ENCODE data around the gene SCAI. TPM values are rescaled to one million over a fixed set of nuclear protein-coding genes. Genes with fewer than 3 reads are reported as not detected.
"Not testable (repeated sequence)": the region's sequence is repeated elsewhere in the genome, so short reads cannot be mapped to it uniquely, and the experiment has no call there.

SCAI gene
- total RNA-seq, 1 experiment from 2014 or later: 4.7 TPM

DNA sequence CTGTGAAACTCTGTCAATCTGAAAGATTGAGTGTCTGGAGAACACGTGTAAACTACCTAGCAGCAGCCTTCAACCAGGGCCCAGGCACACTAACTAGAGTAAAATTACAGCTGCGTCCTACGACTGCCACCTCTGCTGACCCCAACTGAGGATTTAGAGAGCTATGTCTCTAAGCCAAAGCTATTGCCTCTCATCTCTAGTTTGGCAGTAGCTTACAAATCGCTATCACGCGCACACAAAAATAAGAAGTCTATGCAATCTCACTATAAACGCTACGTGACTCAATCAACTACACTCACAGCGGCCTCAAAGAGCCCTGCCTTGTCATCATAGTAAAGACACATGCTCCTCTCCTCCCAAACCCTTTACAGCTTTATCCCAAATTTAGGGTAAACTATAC, 37.5 kb upstream of the SCAI start:
- CTCF ChIA-PET: no interaction called here
- BruUV-seq (replicated peaks): no TSS peak

DNA sequence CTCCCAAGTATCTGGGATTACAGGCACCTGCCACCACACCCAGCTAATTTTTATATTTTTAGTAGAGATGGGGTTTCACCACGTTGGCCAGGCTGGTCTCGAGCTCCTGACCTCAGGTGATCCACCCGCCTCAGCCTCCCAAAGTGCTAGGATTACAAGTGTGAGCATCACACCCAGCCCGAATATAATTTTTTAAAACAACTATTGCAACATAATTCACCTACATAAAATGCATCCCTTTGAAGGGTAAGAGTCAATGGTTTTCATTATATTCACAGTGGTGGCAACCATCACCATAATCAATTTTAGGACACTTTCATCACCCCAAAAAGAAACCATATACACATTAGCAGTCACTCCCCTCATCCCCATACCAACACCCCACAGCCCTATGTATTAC, 36.4 kb upstream of the SCAI start:
- CTCF ChIA-PET; ATAC-seq; H3K4me3 ChIP-seq (ENCODE audit: low read depth in 2 of 2, low read length in 2 of 2); BruUV-seq (replicated peaks); H3K27me3 ChIP-seq (ENCODE audit: control insufficient read depth, insufficient read depth, low read length); H3K27ac ChIP-seq (ENCODE audit: low read length); POLR2A ChIA-PET; H3K9me3 ChIP-seq (ENCODE audit: control insufficient read depth, insufficient read depth, low read depth, low read length); H3K36me3 ChIP-seq (ENCODE audit: control insufficient read depth, insufficient read depth, low read length); DNase-seq (ENCODE audit: low read depth, low spot score); in situ Hi-C loops (cut with HindIII; ENCODE audit: low pct_unique_long_range_greater_than_20kb, low sequenced_read_pairs); intact Hi-C loops (cut with micrococcal nuclease; ENCODE audit: unreplicated experiment); H3K4me1 ChIP-seq (ENCODE audit: control insufficient read depth, insufficient read depth, low read length): not testable (repeated sequence)

More for the DNA sequence above, 37.5 kb upstream of the SCAI start:
- ATAC-seq (no peak), DNase-seq (ENCODE audit: low read depth, low spot score) (no peak)
- POLR2A ChIA-PET: no interaction called here
- Histone ChIP-seq H3K27me3 (ENCODE audit: control insufficient read depth, insufficient read depth, low read length) (no peaks in the 10 kb centered on the region), H3K4me1 (ENCODE audit: control insufficient read depth, insufficient read depth, low read length) (no peaks in the 10 kb centered on the region), H3K4me3 (ENCODE audit: low read depth in 2 of 2, low read length in 2 of 2) (no peak overlapping the region), H3K9me3 (ENCODE audit: control insufficient read depth, insufficient read depth, low read depth, low read length) (no peaks in the 10 kb centered on the region), H3K27ac (ENCODE audit: low read length) (no peak overlapping the region), H3K36me3 (ENCODE audit: control insufficient read depth, insufficient read depth, low read length) (no peaks in the 10 kb centered on the region)
- intact Hi-C loops (cut with micrococcal nuclease; ENCODE audit: unreplicated experiment) (no loop called here), in situ Hi-C loops (cut with HindIII; ENCODE audit: low pct_unique_long_range_greater_than_20kb, low sequenced_read_pairs) (no loop called here)
- TF ChIP-seq SIN3A (IDR thresholded peaks at IDR 0.05; ENCODE audit: borderline replicate concordance, insufficient read depth, low read depth, low read length) (no peak), POLR2AphosphoS5 (IDR thresholded peaks at IDR 0.05; ENCODE audit: low read depth, low read length) (no peak), TCF7L2 (IDR thresholded peaks at IDR 0.05; ENCODE audit: low read depth, low read length) (no peak)
- TF ChIP-seq, protein P1, sequence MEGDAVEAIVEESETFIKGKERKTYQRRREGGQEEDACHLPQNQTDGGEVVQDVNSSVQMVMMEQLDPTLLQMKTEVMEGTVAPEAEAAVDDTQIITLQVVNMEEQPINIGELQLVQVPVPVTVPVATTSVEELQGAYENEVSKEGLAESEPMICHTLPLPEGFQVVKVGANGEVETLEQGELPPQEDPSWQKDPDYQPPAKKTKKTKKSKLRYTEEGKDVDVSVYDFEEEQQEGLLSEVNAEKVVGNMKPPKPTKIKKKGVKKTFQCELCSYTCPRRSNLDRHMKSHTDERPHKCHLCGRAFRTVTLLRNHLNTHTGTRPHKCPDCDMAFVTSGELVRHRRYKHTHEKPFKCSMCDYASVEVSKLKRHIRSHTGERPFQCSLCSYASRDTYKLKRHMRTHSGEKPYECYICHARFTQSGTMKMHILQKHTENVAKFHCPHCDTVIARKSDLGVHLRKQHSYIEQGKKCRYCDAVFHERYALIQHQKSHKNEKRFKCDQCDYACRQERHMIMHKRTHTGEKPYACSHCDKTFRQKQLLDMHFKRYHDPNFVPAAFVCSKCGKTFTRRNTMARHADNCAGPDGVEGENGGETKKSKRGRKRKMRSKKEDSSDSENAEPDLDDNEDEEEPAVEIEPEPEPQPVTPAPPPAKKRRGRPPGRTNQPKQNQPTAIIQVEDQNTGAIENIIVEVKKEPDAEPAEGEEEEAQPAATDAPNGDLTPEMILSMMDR (IDR thresholded peaks at IDR 0.05): no peak
- TF ChIP-seq, protein P2, sequence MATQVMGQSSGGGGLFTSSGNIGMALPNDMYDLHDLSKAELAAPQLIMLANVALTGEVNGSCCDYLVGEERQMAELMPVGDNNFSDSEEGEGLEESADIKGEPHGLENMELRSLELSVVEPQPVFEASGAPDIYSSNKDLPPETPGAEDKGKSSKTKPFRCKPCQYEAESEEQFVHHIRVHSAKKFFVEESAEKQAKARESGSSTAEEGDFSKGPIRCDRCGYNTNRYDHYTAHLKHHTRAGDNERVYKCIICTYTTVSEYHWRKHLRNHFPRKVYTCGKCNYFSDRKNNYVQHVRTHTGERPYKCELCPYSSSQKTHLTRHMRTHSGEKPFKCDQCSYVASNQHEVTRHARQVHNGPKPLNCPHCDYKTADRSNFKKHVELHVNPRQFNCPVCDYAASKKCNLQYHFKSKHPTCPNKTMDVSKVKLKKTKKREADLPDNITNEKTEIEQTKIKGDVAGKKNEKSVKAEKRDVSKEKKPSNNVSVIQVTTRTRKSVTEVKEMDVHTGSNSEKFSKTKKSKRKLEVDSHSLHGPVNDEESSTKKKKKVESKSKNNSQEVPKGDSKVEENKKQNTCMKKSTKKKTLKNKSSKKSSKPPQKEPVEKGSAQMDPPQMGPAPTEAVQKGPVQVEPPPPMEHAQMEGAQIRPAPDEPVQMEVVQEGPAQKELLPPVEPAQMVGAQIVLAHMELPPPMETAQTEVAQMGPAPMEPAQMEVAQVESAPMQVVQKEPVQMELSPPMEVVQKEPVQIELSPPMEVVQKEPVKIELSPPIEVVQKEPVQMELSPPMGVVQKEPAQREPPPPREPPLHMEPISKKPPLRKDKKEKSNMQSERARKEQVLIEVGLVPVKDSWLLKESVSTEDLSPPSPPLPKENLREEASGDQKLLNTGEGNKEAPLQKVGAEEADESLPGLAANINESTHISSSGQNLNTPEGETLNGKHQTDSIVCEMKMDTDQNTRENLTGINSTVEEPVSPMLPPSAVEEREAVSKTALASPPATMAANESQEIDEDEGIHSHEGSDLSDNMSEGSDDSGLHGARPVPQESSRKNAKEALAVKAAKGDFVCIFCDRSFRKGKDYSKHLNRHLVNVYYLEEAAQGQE (IDR thresholded peaks at IDR 0.05; ENCODE audit: insufficient read depth in 1 of 2, low read depth in 2 of 2, low read length in 1 of 2): no peak

DNA sequence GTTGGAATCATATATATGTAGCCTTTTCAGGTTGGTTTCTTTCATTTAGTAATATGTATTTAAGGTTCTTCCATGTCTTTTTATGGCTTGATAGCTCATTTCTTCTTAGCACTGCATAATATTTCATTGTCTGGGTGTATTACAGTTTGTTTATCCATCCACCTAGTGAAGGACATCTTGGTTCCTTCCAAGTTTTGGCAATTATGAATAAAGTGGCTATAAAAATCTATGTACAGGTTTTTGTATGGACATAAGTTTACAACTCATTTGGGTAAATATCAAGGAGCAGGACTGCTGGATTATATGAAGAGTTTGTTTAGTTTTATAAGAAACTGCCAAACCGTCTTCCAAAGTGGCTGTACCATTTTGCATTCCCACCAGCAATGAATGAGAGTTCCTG, 34.6 kb upstream of the SCAI start:
- ChIA-PET POLR2A (no interaction called here), CTCF (no interaction called here)
- Histone ChIP-seq H3K4me1 (ENCODE audit: control insufficient read depth, insufficient read depth, low read length) (no peaks in the 10 kb centered on the region), H3K27me3 (ENCODE audit: control insufficient read depth, insufficient read depth, low read length) (no peaks in the 10 kb centered on the region), H3K36me3 (ENCODE audit: control insufficient read depth, insufficient read depth, low read length) (no peaks in the 10 kb centered on the region), H3K27ac (ENCODE audit: low read length) (no peak overlapping the region), H3K4me3 (ENCODE audit: low read depth in 2 of 2, low read length in 2 of 2) (no peak overlapping the region), H3K9me3 (ENCODE audit: control insufficient read depth, insufficient read depth, low read depth, low read length) (no peaks in the 10 kb centered on the region)
- no TSS peak for BruUV-seq (replicated peaks)
- no peak for ATAC-seq
- in situ Hi-C loops (cut with HindIII; ENCODE audit: low pct_unique_long_range_greater_than_20kb, low sequenced_read_pairs) (no loop called here), intact Hi-C loops (cut with micrococcal nuclease; ENCODE audit: unreplicated experiment) (no loop called here)
- no peak for DNase-seq (ENCODE audit: low read depth, low spot score)
- TF ChIP-seq SIN3A (IDR thresholded peaks at IDR 0.05; ENCODE audit: borderline replicate concordance, insufficient read depth, low read depth, low read length): no peak
- TF ChIP-seq TCF7L2 (IDR thresholded peaks at IDR 0.05; ENCODE audit: low read depth, low read length): no peak
- TF ChIP-seq, protein P1 (IDR thresholded peaks at IDR 0.05): no peak
- TF ChIP-seq, protein P2 (IDR thresholded peaks at IDR 0.05; ENCODE audit: insufficient read depth in 1 of 2, low read depth in 2 of 2, low read length in 1 of 2): no peak
- TF ChIP-seq POLR2AphosphoS5 (IDR thresholded peaks at IDR 0.05; ENCODE audit: low read depth, low read length): no peak

Data from Panc1 (cell line).